ENCODE data around the gene SP100.

The SP100 gene

DNA sequence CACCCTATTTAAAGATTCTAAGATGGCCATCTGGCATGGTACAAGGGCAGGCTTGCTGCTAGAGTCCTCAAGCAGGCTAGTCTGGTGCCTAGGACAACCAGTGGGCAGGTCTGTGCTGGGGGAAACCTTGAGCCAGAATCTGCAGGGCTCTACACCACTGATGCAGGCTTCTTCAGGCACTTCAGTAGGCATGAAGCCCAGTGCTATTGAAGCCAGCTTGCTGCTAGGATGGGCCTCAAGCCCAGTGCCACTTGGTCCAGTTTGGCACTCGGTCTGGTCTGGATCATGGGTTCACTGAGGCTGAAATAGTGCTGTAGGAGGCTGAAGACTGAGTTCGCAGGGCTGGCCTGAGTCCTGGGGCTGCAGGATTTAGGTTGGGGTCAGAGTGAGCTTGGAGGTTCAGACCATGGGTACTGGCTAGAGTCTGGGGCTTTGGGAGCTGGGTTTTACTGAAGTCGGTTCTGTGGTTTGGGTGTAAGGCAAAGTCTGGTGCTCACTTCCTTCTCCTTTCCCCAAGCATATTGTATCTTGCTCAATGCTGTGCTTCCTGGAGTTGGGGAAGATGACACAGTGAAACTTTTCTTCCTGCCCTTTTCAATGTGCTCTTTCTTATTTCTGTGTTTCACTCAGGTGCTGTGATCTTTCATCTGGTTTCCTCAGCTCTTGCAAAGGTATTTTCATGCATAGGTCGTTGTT is 41.2 kb downstream of the SP100 start:
- Mint-ChIP-seq H3K36me3 (ENCODE audit: low read depth) (no peaks in the 10 kb centered on the region), H3K27me3 (ENCODE audit: low read depth) (peaks cover 6% of the 10 kb centered on the region)

DNA sequence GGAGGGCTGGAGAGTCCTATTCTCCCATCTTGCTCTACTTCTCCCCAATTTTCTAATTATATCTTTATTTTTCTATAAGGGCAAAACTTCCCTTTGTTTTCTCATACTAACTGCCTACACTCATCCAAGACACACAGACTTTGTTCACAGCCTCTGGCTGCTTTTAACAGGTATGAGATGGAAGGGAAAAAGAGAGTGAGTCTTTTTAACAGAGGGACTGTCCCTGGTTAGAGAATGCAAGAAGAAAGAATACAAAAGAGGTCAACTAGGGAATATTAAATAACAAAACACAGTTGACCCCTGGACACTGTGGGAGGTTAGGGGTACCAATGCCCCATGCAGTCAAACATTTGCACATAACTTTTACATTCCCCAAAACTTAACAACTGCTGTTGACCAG is 41.8 kb downstream of the SP100 start:
- TF ChIP-seq, protein P1, sequence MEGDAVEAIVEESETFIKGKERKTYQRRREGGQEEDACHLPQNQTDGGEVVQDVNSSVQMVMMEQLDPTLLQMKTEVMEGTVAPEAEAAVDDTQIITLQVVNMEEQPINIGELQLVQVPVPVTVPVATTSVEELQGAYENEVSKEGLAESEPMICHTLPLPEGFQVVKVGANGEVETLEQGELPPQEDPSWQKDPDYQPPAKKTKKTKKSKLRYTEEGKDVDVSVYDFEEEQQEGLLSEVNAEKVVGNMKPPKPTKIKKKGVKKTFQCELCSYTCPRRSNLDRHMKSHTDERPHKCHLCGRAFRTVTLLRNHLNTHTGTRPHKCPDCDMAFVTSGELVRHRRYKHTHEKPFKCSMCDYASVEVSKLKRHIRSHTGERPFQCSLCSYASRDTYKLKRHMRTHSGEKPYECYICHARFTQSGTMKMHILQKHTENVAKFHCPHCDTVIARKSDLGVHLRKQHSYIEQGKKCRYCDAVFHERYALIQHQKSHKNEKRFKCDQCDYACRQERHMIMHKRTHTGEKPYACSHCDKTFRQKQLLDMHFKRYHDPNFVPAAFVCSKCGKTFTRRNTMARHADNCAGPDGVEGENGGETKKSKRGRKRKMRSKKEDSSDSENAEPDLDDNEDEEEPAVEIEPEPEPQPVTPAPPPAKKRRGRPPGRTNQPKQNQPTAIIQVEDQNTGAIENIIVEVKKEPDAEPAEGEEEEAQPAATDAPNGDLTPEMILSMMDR (IDR thresholded peaks at IDR 0.05; ENCODE audit: unreplicated experiment in 3 of 3) = no peak
- no peaks in the 10 kb centered on the region for H3K36me3 Mint-ChIP-seq (ENCODE audit: low read depth)
- no peak overlapping the region for H3K27ac Mint-ChIP-seq

More for the DNA sequence above, 41.2 kb downstream of the SP100 start:
- peaks cover 9% of the 10 kb centered on the region for H3K9me3 Mint-ChIP-seq
- TF ChIP-seq, protein P1 (IDR thresholded peaks at IDR 0.05; ENCODE audit: unreplicated experiment in 3 of 3) = no peak
- no peaks in the 10 kb centered on the region for H3K4me1 Mint-ChIP-seq
- H3K27ac Mint-ChIP-seq = no peak overlapping the region
- no peak overlapping the region for H3K4me3 Mint-ChIP-seq

DNA sequence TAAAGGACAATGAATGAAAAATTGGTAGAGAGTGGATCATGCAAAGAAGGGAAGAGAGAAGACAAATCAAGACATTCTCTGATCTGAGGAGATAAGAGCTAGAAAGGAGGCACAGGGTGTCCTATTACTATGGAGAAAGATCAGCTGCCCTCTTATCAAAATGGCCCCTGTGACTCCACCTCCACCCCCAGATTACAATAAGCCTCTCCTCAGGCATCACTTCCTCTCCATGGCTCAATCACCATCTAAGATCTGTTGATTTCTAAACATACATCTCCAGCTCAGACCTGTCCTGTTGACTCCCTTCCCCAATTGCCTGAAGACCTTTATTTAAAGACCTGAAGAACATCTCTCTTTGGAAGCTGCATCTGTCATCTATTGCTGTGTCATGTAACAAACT is 43.2 kb downstream of the SP100 start:
- H3K27me3 Mint-ChIP-seq (ENCODE audit: low read depth) = peaks cover 6% of the 10 kb centered on the region
- TF ChIP-seq, protein P1 (IDR thresholded peaks at IDR 0.05; ENCODE audit: unreplicated experiment in 3 of 3) = no peak
- H3K36me3 Mint-ChIP-seq (ENCODE audit: low read depth) = no peaks in the 10 kb centered on the region
- H3K4me3 Mint-ChIP-seq = no peak overlapping the region
- H3K9me3 Mint-ChIP-seq = peaks cover 4% of the 10 kb centered on the region
- no peaks in the 10 kb centered on the region for H3K4me1 Mint-ChIP-seq
- H3K27ac Mint-ChIP-seq = no peak overlapping the region

More for the DNA sequence above, 41.8 kb downstream of the SP100 start:
- H3K4me1 Mint-ChIP-seq = no peaks in the 10 kb centered on the region
- H3K27me3 Mint-ChIP-seq (ENCODE audit: low read depth) = peaks cover 6% of the 10 kb centered on the region
- H3K4me3 Mint-ChIP-seq = no peak overlapping the region
- peaks cover 9% of the 10 kb centered on the region for H3K9me3 Mint-ChIP-seq

DNA sequence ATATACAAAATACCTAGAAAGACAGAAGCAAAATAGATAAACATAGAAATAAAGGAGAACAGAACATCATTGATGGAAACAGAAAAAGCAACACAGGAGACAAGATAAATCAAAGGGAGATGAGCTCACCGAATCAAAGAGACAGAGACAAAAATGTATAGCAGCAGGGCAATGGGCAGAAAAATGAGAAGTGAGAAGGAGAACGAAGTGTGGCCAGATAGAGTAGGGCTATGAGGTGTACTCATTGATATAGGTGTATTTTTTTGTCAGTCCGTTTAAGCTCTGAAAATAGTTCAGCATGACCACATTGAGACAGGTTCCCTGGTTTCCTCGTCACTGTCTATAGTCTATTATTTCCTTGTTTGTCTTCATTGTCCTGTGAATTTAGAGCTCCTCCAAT is 55.1 kb downstream of the SP100 start:
- Mint-ChIP-seq H3K36me3 (ENCODE audit: low read depth) (no peaks in the 10 kb centered on the region), H3K4me3 (no peak overlapping the region), H3K4me1 (no peaks in the 10 kb centered on the region), H3K27me3 (ENCODE audit: low read depth) (peaks cover 5% of the 10 kb centered on the region), H3K9me3 (peaks cover 2% of the 10 kb centered on the region), H3K27ac (no peak overlapping the region)
- TF ChIP-seq, protein P1 (IDR thresholded peaks at IDR 0.05; ENCODE audit: unreplicated experiment in 3 of 3) = no peak

DNA sequence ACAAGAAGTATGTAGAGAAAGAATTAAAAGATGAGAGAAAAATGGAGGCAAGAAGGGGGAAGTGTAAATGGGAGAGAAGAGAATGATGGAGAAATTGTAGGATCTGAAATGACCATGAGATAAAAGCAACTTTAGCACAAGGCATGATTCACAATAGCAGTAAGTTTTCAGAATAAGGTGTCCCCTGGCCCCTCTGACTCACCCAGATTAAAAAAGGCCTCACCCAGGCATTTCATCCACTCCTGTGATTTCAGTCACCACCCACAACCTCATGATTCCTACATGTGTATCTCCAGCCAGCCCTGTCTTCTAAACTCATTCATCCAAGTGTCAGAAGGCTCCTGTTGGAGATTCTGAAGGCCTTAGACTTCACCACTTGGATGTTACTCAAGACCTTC is 56.6 kb downstream of the SP100 start:
- peaks cover 5% of the 10 kb centered on the region for H3K27me3 Mint-ChIP-seq (ENCODE audit: low read depth)
- no peaks in the 10 kb centered on the region for H3K4me1 Mint-ChIP-seq
- H3K9me3 Mint-ChIP-seq = peaks cover 2% of the 10 kb centered on the region
- no peaks in the 10 kb centered on the region for H3K36me3 Mint-ChIP-seq (ENCODE audit: low read depth)
- no peak overlapping the region for H3K27ac Mint-ChIP-seq
- TF ChIP-seq, protein P1 (IDR thresholded peaks at IDR 0.05; ENCODE audit: unreplicated experiment in 3 of 3) = no peak
- no peak overlapping the region for H3K4me3 Mint-ChIP-seq

DNA sequence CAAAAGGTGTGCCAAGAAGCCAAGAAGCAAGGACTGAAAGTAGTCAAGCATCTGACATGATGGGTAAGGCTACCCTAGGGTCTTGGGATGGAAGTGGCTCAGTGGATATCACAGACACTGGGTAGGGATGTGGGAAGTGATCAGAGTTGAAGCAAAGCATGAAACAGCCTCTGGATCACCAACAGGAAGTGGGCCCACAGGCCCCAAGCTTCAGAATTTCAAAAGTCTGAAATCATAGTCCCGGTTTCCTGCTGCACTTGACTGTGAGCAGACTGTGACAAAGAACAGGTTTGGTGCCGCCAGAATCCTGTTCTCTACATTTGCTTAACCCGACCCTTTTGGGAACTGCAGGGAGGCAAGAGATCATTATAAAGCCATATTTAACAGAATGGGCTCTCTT is 57.4 kb downstream of the SP100 start:
- Mint-ChIP-seq H3K36me3 (ENCODE audit: low read depth) (no peaks in the 10 kb centered on the region), H3K4me3 (no peak overlapping the region), H3K4me1 (no peaks in the 10 kb centered on the region), H3K27me3 (ENCODE audit: low read depth) (peaks cover 5% of the 10 kb centered on the region), H3K27ac (no peak overlapping the region), H3K9me3 (peaks cover 2% of the 10 kb centered on the region)
- TF ChIP-seq, protein P1 (IDR thresholded peaks at IDR 0.05; ENCODE audit: unreplicated experiment in 3 of 3) = no peak

Measured in nephron (organoid).